ENCODE data around the gene FOXO1.

DNA sequence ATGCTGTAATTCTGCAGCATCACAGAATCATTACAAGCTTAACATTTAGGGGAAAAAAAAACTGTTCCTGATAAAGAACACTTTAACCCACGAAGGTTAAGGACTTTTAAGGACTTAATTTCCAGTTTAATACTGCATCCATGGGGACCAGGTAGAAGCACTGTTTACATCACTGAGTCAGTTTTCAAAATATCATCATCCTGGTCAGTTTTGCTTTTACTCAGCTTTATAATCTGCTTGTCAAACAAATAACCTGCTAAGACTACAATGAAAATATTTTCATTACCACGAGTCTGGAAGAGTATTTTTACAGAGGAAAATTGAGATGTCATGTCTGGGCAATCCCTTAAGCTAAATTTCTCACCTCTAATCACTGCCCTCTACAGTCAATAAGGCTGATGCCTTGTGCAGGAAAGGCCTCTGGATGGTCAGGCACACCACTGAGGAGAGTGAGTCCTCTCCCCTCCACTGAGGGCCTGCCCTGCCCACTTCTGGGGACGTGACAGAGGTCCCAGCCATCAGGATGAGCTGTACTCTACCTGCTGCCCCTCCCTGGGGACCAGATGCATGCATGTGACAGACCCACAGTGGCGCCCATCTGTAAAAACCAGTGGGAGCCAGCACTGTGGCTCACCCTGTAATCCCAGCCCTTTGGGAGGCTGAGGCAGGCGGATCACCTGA lies 31.0 kb downstream of the FOXO1 start:
- no peak for TF ChIP-seq POLR2A (IDR thresholded peaks at IDR 0.05)
- TF ChIP-seq, protein P1, sequence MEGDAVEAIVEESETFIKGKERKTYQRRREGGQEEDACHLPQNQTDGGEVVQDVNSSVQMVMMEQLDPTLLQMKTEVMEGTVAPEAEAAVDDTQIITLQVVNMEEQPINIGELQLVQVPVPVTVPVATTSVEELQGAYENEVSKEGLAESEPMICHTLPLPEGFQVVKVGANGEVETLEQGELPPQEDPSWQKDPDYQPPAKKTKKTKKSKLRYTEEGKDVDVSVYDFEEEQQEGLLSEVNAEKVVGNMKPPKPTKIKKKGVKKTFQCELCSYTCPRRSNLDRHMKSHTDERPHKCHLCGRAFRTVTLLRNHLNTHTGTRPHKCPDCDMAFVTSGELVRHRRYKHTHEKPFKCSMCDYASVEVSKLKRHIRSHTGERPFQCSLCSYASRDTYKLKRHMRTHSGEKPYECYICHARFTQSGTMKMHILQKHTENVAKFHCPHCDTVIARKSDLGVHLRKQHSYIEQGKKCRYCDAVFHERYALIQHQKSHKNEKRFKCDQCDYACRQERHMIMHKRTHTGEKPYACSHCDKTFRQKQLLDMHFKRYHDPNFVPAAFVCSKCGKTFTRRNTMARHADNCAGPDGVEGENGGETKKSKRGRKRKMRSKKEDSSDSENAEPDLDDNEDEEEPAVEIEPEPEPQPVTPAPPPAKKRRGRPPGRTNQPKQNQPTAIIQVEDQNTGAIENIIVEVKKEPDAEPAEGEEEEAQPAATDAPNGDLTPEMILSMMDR (IDR thresholded peaks at IDR 0.05): no peak
